Naive thymus-derived CD8-positive, alpha-beta T cell (primary cell): ENCODE results near the gene SPEG. TPM values are rescaled to one million over a fixed set of nuclear protein-coding genes. Genes with fewer than 3 reads are reported as not detected.

Source experiments
- ATAC-seq, 2 donors: fragments of 150-1000 bp; cut with Tn5 transposase in 1 of 2; sonication (Bioruptor Pico), chemical (Tn5 transposase) in 1 of 2; 1 replicate in 1 of 2; 2 replicates in 1 of 2; pipeline ENCODE4 v1.10.0; 2021; ENCODE audit warnings: mild to moderate bottlenecking in 2 of 2, moderate library complexity in 2 of 2
- POLR2A ChIA-PET: fragments of 350-600 bp; sonication (Branson Sonifier 250); formaldehyde crosslinking; loops from one replicate; lab custom pipeline; 2021; ENCODE audit warnings: antibody characterized with exemption; lab: Charles Lee
- DNase-seq, 10 donors: peaks; one replicate each; pipeline versions ENCODE4 v3.0.0 to v3.0.0-alpha.2; 2020 to 2022
- H3K27ac Mint-ChIP-seq, 10 donors: one replicate each; pipeline ENCODE4 v1.8.0; 2020 to 2022; ENCODE audit warnings: mild to moderate bottlenecking in 10 of 10, mixed read lengths in 10 of 10, moderate library complexity in 4 of 10, inconsistent platforms in 1 of 10
- H3K27me3 Mint-ChIP-seq, 5 donors: one replicate each; pipeline ENCODE4 v1.8.0; 2021 to 2022; ENCODE audit warnings: mixed read lengths in 5 of 5
- H3K36me3 Mint-ChIP-seq, 3 donors: one replicate each; pipeline ENCODE4 v1.8.0; 2020 to 2022; ENCODE audit warnings: mixed read lengths in 3 of 3, mild to moderate bottlenecking in 2 of 3, inconsistent platforms in 1 of 3
- H3K4me1 Mint-ChIP-seq, 4 donors: one replicate each; pipeline ENCODE4 v1.8.0; 2021 to 2022; ENCODE audit warnings: mixed read lengths in 4 of 4
- H3K4me3 Mint-ChIP-seq, 10 donors: one replicate each; pipeline ENCODE4 v1.8.0; 2020 to 2022; ENCODE audit warnings: mild to moderate bottlenecking in 10 of 10, mixed read lengths in 10 of 10, moderate library complexity in 6 of 10, inconsistent platforms in 1 of 10
- H3K9me3 Mint-ChIP-seq, 9 donors: one replicate each; pipeline ENCODE4 v1.8.0; 2020 to 2022; ENCODE audit warnings: mixed read lengths in 9 of 9, mild to moderate bottlenecking in 3 of 9, inconsistent platforms in 1 of 9, moderate library complexity in 1 of 9
- polyA plus RNA-seq, 3 donors: library from polyadenylated mRNA; unstranded; fragments of 300-500 nt; fragmentation: Illumina TruSeq; gene quantifications; one replicate each; pipeline ENCODE4 v1.2.3, GENCODE V29; 2021
- total RNA-seq, 8 experiments: library from RNA in 2 of 8; stranded (reverse) in 2 of 8; gene quantifications; one replicate each; pipeline ENCODE4 v1.2.3 and lab custom pipeline; 2021 to 2026

The SPEG gene
- total and polyA plus RNA-seq, 5 experiments from 2014 or later = 1.6 to 22.5 (median 3.0) TPM

GRCh38 chr2:219509780-219510511 is 75.3 kb downstream of the SPEG start:
- Mint-ChIP-seq H3K36me3 (peaks cover 0 to 35% (median 24%) of the 10 kb centered on the region in 3 donors), H3K27me3 (peaks cover 27 to 79% (median 55%) of the 10 kb centered on the region in 5 donors), H3K4me3 (peak overlapping the region; percentile 17 to 84 (median 57)), H3K4me1 (peaks cover 27 to 32% (median 30%) of the 10 kb centered on the region in 4 donors), H3K9me3 (peaks cover 0 to 7% (median 0%) of the 10 kb centered on the region in 9 donors), H3K27ac (peak overlapping the region in 1 of 10 donors; percentile 75)
- ATAC-seq (peak; percentile 87 to 96), DNase-seq (peak in 9 of 10 donors; percentile 10 to 50 (median 41))
- POLR2A ChIA-PET = no interaction called here

- ATAC-seq = no peak
- Mint-ChIP-seq H3K9me3 (peaks cover 0 to 7% (median 0%) of the 10 kb centered on the region in 9 donors), H3K36me3 (peaks cover 0 to 28% (median 18%) of the 10 kb centered on the region in 3 donors), H3K27ac (no peak overlapping the region), H3K4me1 (peaks cover 27 to 32% (median 30%) of the 10 kb centered on the region in 4 donors), H3K4me3 (peak overlapping the region in 9 of 10 donors; percentile 18 to 84 (median 57)), H3K27me3 (peaks cover 31 to 85% (median 62%) of the 10 kb centered on the region in 5 donors)
- no peak for DNase-seq
- POLR2A ChIA-PET = interaction anchor here (1.0 kb wide), 1 partner anchor 15 kb away, joined by 3 read pairs; a partner anchor contains a TSS
Observed at GRCh38 chr2:219510512-219511135, 76.0 kb downstream of the SPEG start.

- POLR2A ChIA-PET = interaction anchor here (0.6 to 1.0 kb wide), 2 partner anchors 16 to 327 kb away, joined by 3 read pairs; a partner anchor contains a TSS
Observed at GRCh38 chr2:219511547-219512325, 77.1 kb downstream of the SPEG start.

GRCh38 chr2:219512524-219513216 is 78.0 kb downstream of the SPEG start:
- Mint-ChIP-seq H3K9me3 (peaks cover 0 to 7% (median 0%) of the 10 kb centered on the region in 9 donors), H3K27ac (no peak overlapping the region), H3K36me3 (peaks cover 0 to 8% (median 3%) of the 10 kb centered on the region in 3 donors), H3K4me1 (peaks cover 27 to 32% (median 32%) of the 10 kb centered on the region in 4 donors), H3K4me3 (no peak overlapping the region), H3K27me3 (peaks cover 42 to 93% (median 78%) of the 10 kb centered on the region in 5 donors)
- DNase-seq (no peak), ATAC-seq (no peak)
- POLR2A ChIA-PET = no interaction called here

More at GRCh38 chr2:219511547-219512325, 77.1 kb downstream of the SPEG start:
- Mint-ChIP-seq H3K4me3 (peak overlapping the region in 1 of 10 donors; percentile 11), H3K36me3 (peaks cover 0 to 17% (median 9%) of the 10 kb centered on the region in 3 donors), H3K4me1 (peaks cover 27 to 32% (median 32%) of the 10 kb centered on the region in 4 donors), H3K9me3 (peaks cover 0 to 7% (median 0%) of the 10 kb centered on the region in 9 donors), H3K27ac (no peak overlapping the region), H3K27me3 (peaks cover 40 to 93% (median 73%) of the 10 kb centered on the region in 5 donors)
- ATAC-seq = no peak
- no peak for DNase-seq

GRCh38 chr2:219513787-219514186 is 79.1 kb downstream of the SPEG start:
- POLR2A ChIA-PET = no interaction called here
- H3K36me3 Mint-ChIP-seq = peaks cover 0 to 4% (median 2%) of the 10 kb centered on the region in 3 donors
- H3K27ac Mint-ChIP-seq = peak overlapping the region in 1 of 10 donors; percentile 77
- ATAC-seq (peak; percentile 6 to 17), DNase-seq (no peak)
- H3K4me3 Mint-ChIP-seq = peak overlapping the region in 7 of 10 donors; percentile 19 to 56 (median 48)
- H3K4me1 Mint-ChIP-seq = peaks cover 27 to 32% (median 32%) of the 10 kb centered on the region in 4 donors
- peaks cover 47 to 97% (median 82%) of the 10 kb centered on the region in 5 donors for H3K27me3 Mint-ChIP-seq
- H3K9me3 Mint-ChIP-seq = peaks cover 0 to 7% (median 0%) of the 10 kb centered on the region in 9 donors

- Mint-ChIP-seq H3K4me1 (peaks cover 24 to 32% (median 31%) of the 10 kb centered on the region in 4 donors), H3K4me3 (peak within 1 kb of the TSS in 8 of 10 donors; percentile 19 to 56 (median 42)), H3K27me3 (peaks cover 49 to 100% (median 84%) of the 10 kb centered on the region in 5 donors), H3K27ac (peak within 1 kb of the TSS in 1 of 10 donors; percentile 77), H3K36me3 (peaks cover 0 to 4% (median 2%) of the 10 kb centered on the region in 3 donors), H3K9me3 (peaks cover 0 to 7% (median 0%) of the 10 kb centered on the region in 9 donors)
- DNase-seq (no peak), ATAC-seq (peak; percentile 28 to 49)
- POLR2A ChIA-PET = no interaction called here
Observed at GRCh38 chr2:219514196-219514761, 79.6 kb downstream of the SPEG start, which contains the start of gene ASIC4. TSS of gene ASIC4 (plus strand) at chr2:219514482. CDS start at chr2:219514725, 243 bp downstream.

- Mint-ChIP-seq H3K36me3 (peaks cover 0 to 2% (median 2%) of the 10 kb centered on the region in 3 donors), H3K9me3 (peaks cover 0 to 7% (median 0%) of the 10 kb centered on the region in 9 donors), H3K27ac (no peak overlapping the region), H3K27me3 (peaks cover 48 to 100% (median 82%) of the 10 kb centered on the region in 5 donors), H3K4me3 (peak overlapping the region in 2 of 10 donors; percentile 29 to 41), H3K4me1 (peaks cover 19 to 27% (median 25%) of the 10 kb centered on the region in 4 donors)
- DNase-seq = no peak
- ATAC-seq = no peak
- POLR2A ChIA-PET = no interaction called here
Observed at GRCh38 chr2:219514836-219515235, 80.2 kb downstream of the SPEG start.

GRCh38 chr2:219515874-219516629 is 81.4 kb downstream of the SPEG start:
- H3K27ac Mint-ChIP-seq = peak overlapping the region in 1 of 10 donors; percentile 59
- peaks cover 0 to 2% (median 0%) of the 10 kb centered on the region in 3 donors for H3K36me3 Mint-ChIP-seq
- DNase-seq (no peak), ATAC-seq (no peak)
- peak overlapping the region in 3 of 10 donors; percentile 12 to 36 (median 12) for H3K4me3 Mint-ChIP-seq
- POLR2A ChIA-PET = no interaction called here
- H3K9me3 Mint-ChIP-seq = peaks cover 0 to 3% (median 0%) of the 10 kb centered on the region in 9 donors
- H3K4me1 Mint-ChIP-seq = peaks cover 13 to 26% (median 18%) of the 10 kb centered on the region in 4 donors
- H3K27me3 Mint-ChIP-seq = peaks cover 45 to 100% (median 79%) of the 10 kb centered on the region in 5 donors

- Mint-ChIP-seq H3K4me1 (peaks cover 16 to 33% (median 27%) of the 10 kb centered on the region in 4 donors), H3K27ac (no peak overlapping the region), H3K36me3 (peaks cover 0 to 2% (median 2%) of the 10 kb centered on the region in 3 donors), H3K4me3 (no peak overlapping the region), H3K9me3 (peaks cover 0 to 3% (median 0%) of the 10 kb centered on the region in 9 donors), H3K27me3 (peaks cover 50 to 100% (median 81%) of the 10 kb centered on the region in 5 donors)
- POLR2A ChIA-PET = no interaction called here
- DNase-seq = no peak
- ATAC-seq = no peak
Observed at GRCh38 chr2:219516888-219517287, 82.2 kb downstream of the SPEG start.

GRCh38 chr2:219517954-219518778 is 83.5 kb downstream of the SPEG start:
- Mint-ChIP-seq H3K27me3 (peaks cover 46 to 97% (median 77%) of the 10 kb centered on the region in 5 donors), H3K4me1 (peaks cover 18 to 30% (median 27%) of the 10 kb centered on the region in 4 donors), H3K9me3 (peaks cover 0 to 3% (median 0%) of the 10 kb centered on the region in 9 donors), H3K4me3 (no peak overlapping the region), H3K27ac (peak overlapping the region in 1 of 10 donors; percentile 30), H3K36me3 (peaks cover 0 to 2% (median 2%) of the 10 kb centered on the region in 3 donors)
- POLR2A ChIA-PET = interaction anchor here (0.6 kb wide), 1 partner anchor 52 kb away, joined by 3 read pairs; no protein-coding TSS in a partner anchor
- ATAC-seq (no peak), DNase-seq (no peak)
